ENCODE results near the gene PTPRM. TPM values are rescaled to one million over a fixed set of nuclear protein-coding genes. Genes with fewer than 3 reads are reported as not detected.

Gene PTPRM
- polyA plus RNA-seq, 1 donor (not counting 4 experiments of a cell fraction or from before 2014, with no cell fraction given), result 54.5 TPM

- Histone ChIP-seq H4K20me1 (ENCODE audit: control insufficient read depth, extremely low read depth, insufficient read depth, low read length) (no peaks in the 10 kb centered on the region), H3K79me2 (ENCODE audit: control insufficient read depth, insufficient read depth, low read length) (no peaks in the 10 kb centered on the region), H3K4me1 (ENCODE audit: control insufficient read depth, extremely low read depth, insufficient read depth, low read length) (peaks cover 4% of the 10 kb centered on the region), H3K9me1 (ENCODE audit: control insufficient read depth, extremely low read depth, insufficient read depth, low read length) (no peaks in the 10 kb centered on the region), H2AFZ (ENCODE audit: control insufficient read depth, low read length) (no peak overlapping the region), H3K4me2 (ENCODE audit: control insufficient read depth, extremely low read depth, insufficient read depth, low read depth, low read length) (no peak overlapping the region), H3K36me3 (ENCODE audit: control insufficient read depth in 2 of 2, extremely low read depth in 1 of 2, insufficient read depth in 2 of 2, low read length in 2 of 2) (no peaks in the 10 kb centered on the region), H3K27ac (ENCODE audit: control insufficient read depth, insufficient read depth, low read length) (no peak overlapping the region), H3K4me3 (ENCODE audit: control insufficient read depth in 2 of 3, extremely low read depth in 1 of 3, insufficient read depth in 2 of 3, low read depth in 1 of 3, low read length in 3 of 3) (no peak overlapping the region), H3K9ac (ENCODE audit: control insufficient read depth, extremely low read depth, insufficient read depth, low read length) (no peak overlapping the region), H3K9me3 (ENCODE audit: control insufficient read depth, low read depth, low read length) (no peaks in the 10 kb centered on the region), H3K27me3 (ENCODE audit: control insufficient read depth, extremely low read depth, insufficient read depth, low read length) (no peaks in the 10 kb centered on the region)
- dilution Hi-C loops (cut with MboI; ENCODE audit: extremely low pct_ligation_motif_present, low sequenced_read_pairs), result no loop called here
- TF ChIP-seq CTCF (optimal IDR thresholded peaks at IDR 0.05 in 1 of 3, IDR thresholded peaks at IDR 0.05 in 1 of 3, conservative IDR thresholded peaks at IDR 0.05 in 1 of 3; ENCODE audit: extremely low read depth in 1 of 3, insufficient read depth in 2 of 3, low read length in 3 of 3) (no peak), EZH2 (IDR thresholded peaks at IDR 0.05; ENCODE audit: low read length) (no peak)
- DNase-seq (ENCODE audit: low read depth, low spot score) (no peak), FAIRE-seq (no peak)
These were observed 845.0 kb downstream of the PTPRM start for GRCh38 chr18:8412117-8412516.

GRCh38 chr18:8413189-8413588 is 846.1 kb downstream of the PTPRM start:
- H3K9ac ChIP-seq (ENCODE audit: control insufficient read depth, extremely low read depth, insufficient read depth, low read length), result no peak overlapping the region
- no peaks in the 10 kb centered on the region for H3K36me3 ChIP-seq (ENCODE audit: control insufficient read depth in 2 of 2, extremely low read depth in 1 of 2, insufficient read depth in 2 of 2, low read length in 2 of 2)
- no peak overlapping the region for H3K4me3 ChIP-seq (ENCODE audit: control insufficient read depth in 2 of 3, extremely low read depth in 1 of 3, insufficient read depth in 2 of 3, low read depth in 1 of 3, low read length in 3 of 3)
- no peak for FAIRE-seq
- peaks cover 4% of the 10 kb centered on the region for H3K4me1 ChIP-seq (ENCODE audit: control insufficient read depth, extremely low read depth, insufficient read depth, low read length)
- DNase-seq (ENCODE audit: low read depth, low spot score), result no peak
- H3K27me3 ChIP-seq (ENCODE audit: control insufficient read depth, extremely low read depth, insufficient read depth, low read length), result no peaks in the 10 kb centered on the region
- H3K4me2 ChIP-seq (ENCODE audit: control insufficient read depth, extremely low read depth, insufficient read depth, low read depth, low read length), result no peak overlapping the region
- dilution Hi-C loops (cut with MboI; ENCODE audit: extremely low pct_ligation_motif_present, low sequenced_read_pairs), result no loop called here
- H4K20me1 ChIP-seq (ENCODE audit: control insufficient read depth, extremely low read depth, insufficient read depth, low read length), result no peaks in the 10 kb centered on the region
- H2AFZ ChIP-seq (ENCODE audit: control insufficient read depth, low read length), result no peak overlapping the region
- H3K9me1 ChIP-seq (ENCODE audit: control insufficient read depth, extremely low read depth, insufficient read depth, low read length), result no peaks in the 10 kb centered on the region
- H3K27ac ChIP-seq (ENCODE audit: control insufficient read depth, insufficient read depth, low read length), result no peak overlapping the region
- TF ChIP-seq EZH2 (IDR thresholded peaks at IDR 0.05; ENCODE audit: low read length) (no peak), CTCF (optimal IDR thresholded peaks at IDR 0.05 in 1 of 3, IDR thresholded peaks at IDR 0.05 in 1 of 3, conservative IDR thresholded peaks at IDR 0.05 in 1 of 3; ENCODE audit: extremely low read depth in 1 of 3, insufficient read depth in 2 of 3, low read length in 3 of 3) (no peak)
- H3K9me3 ChIP-seq (ENCODE audit: control insufficient read depth, low read depth, low read length), result no peaks in the 10 kb centered on the region
- H3K79me2 ChIP-seq (ENCODE audit: control insufficient read depth, insufficient read depth, low read length), result no peaks in the 10 kb centered on the region
